Ovary (tissue), 3 donors: ENCODE measurements around the gene FREY1.

Experiments
- CTCF ChIP-seq, 3 donors: fragments of 450-650 bp in 2 of 3; fragments of 200-600 bp in 1 of 3; IDR thresholded peaks; one replicate each; pipeline versions ENCODE4 v1.5.1 to v1.8.0; 2016 to 2022; ENCODE audit warnings: antibody characterized with exemption in 3 of 3, mild to moderate bottlenecking in 1 of 3
- POLR2A ChIP-seq: fragments of 450-650 bp; IDR thresholded peaks from one replicate; pipeline ENCODE4 v1.6.1; 2017; ENCODE audit warnings: antibody characterized with exemption, mild to moderate bottlenecking, moderate library complexity
- donor health status: DM: no; HTN: no; CAD: no.

GRCh38 chr11:45941285-45941684 lies 34.2 kb upstream of the FREY1 start:
- TF ChIP-seq CTCF (IDR thresholded peaks at IDR 0.05), result no peak
- no peak for TF ChIP-seq POLR2A
